ENCODE data around the gene NRSN1.
"Not testable (repeated sequence)": the region's sequence is repeated elsewhere in the genome, so short reads cannot be mapped to it uniquely, and the experiment has no call there.

Gene NRSN1

GRCh38 chr6:24125980-24126379 is at the start of gene NRSN1:
NRSN1 (plus strand) TSS chr6:24126215; CDS start chr6:24134328, 8,113 bp downstream.
- DNase-seq, result no peak

- DNase-seq, result no peak
These were observed 47.8 kb upstream of the NRSN1 start for GRCh38 chr6:24078200-24078599.

- no peak for DNase-seq
These were observed 46.9 kb upstream of the NRSN1 start for GRCh38 chr6:24079076-24079475.

GRCh38 chr6:24080711-24081110 is 45.3 kb upstream of the NRSN1 start:
- DNase-seq, result no peak

GRCh38 chr6:24089736-24090135 is 36.3 kb upstream of the NRSN1 start:
- DNase-seq, result no peak

GRCh38 chr6:24092407-24092806 is 33.6 kb upstream of the NRSN1 start:
- DNase-seq, result no peak

- DNase-seq, result no peak
These were observed 32.6 kb upstream of the NRSN1 start for GRCh38 chr6:24093381-24093780.

GRCh38 chr6:24099181-24099580 is 26.8 kb upstream of the NRSN1 start:
- no peak for DNase-seq

GRCh38 chr6:24100024-24100769 is 25.8 kb upstream of the NRSN1 start:
- DNase-seq, result no peak

GRCh38 chr6:24100770-24101155 is 25.3 kb upstream of the NRSN1 start:
- no peak for DNase-seq

- no peak for DNase-seq
These were observed 20.8 kb upstream of the NRSN1 start for GRCh38 chr6:24105191-24105590.

GRCh38 chr6:24106291-24106690 is 19.7 kb upstream of the NRSN1 start:
- no peak for DNase-seq

- DNase-seq, result no peak
These were observed 18.7 kb upstream of the NRSN1 start for GRCh38 chr6:24107294-24107693.

- no peak for DNase-seq
These were observed 18.0 kb upstream of the NRSN1 start for GRCh38 chr6:24108056-24108455.

GRCh38 chr6:24110417-24110816 is 15.6 kb upstream of the NRSN1 start:
- no peak for DNase-seq

- no peak for DNase-seq
These were observed 12.1 kb upstream of the NRSN1 start for GRCh38 chr6:24113891-24114290.

- DNase-seq, result no peak
These were observed 9.0 kb upstream of the NRSN1 start for GRCh38 chr6:24117021-24117420.

- no peak for DNase-seq
These were observed 3.9 kb upstream of the NRSN1 start for GRCh38 chr6:24122139-24122538.

GRCh38 chr6:24126586-24127192 is 674 bp downstream of the NRSN1 start:
- DNase-seq, result peak; percentile 33

GRCh38 chr6:24127316-24127715 is 1.3 kb downstream of the NRSN1 start:
- no peak for DNase-seq

- no peak for DNase-seq
These were observed 5.7 kb downstream of the NRSN1 start for GRCh38 chr6:24131751-24132150.

GRCh38 chr6:24139080-24139479 is 13.1 kb downstream of the NRSN1 start:
- no peak for DNase-seq

- no peak for DNase-seq
These were observed 13.6 kb downstream of the NRSN1 start for GRCh38 chr6:24139639-24140038.

GRCh38 chr6:24140591-24140990 is 14.6 kb downstream of the NRSN1 start:
- no peak for DNase-seq

- DNase-seq, result not testable (repeated sequence)
These were observed 16.7 kb downstream of the NRSN1 start for GRCh38 chr6:24142733-24143132.
